Nephron progenitor cell (in vitro differentiated cells): ENCODE measurements around the gene GNAL.
A peak's percentile ranks its signal among the peaks of the same experiment; 100 is the strongest.
"Not testable (repeated sequence)": the region's sequence is repeated elsewhere in the genome, so short reads cannot be mapped to it uniquely, and the experiment has no call there.

Experiments used
- DNase-seq: peaks from one replicate; pipeline ENCODE4 v3.0.0; 2021
- H3K27ac Mint-ChIP-seq: 2 replicates; pipeline ENCODE4 v1.8.0; 2021; ENCODE audit warnings: mild to moderate bottlenecking, moderate library complexity, mixed read lengths
- H3K27me3 Mint-ChIP-seq: 2 replicates; pipeline ENCODE4 v1.8.0; 2021; ENCODE audit warnings: mild to moderate bottlenecking, low read depth, mixed read lengths; ENCODE audit not compliant: poor library complexity
- H3K36me3 Mint-ChIP-seq: 2 replicates; pipeline ENCODE4 v1.8.0; 2021; ENCODE audit warnings: low read depth, mixed read lengths
- H3K4me1 Mint-ChIP-seq: 2 replicates; pipeline ENCODE4 v1.8.0; 2021; ENCODE audit warnings: mixed read lengths
- H3K4me3 Mint-ChIP-seq: 2 replicates; pipeline ENCODE4 v1.8.0; 2021; ENCODE audit warnings: mild to moderate bottlenecking, moderate library complexity, mixed read lengths
- H3K9me3 Mint-ChIP-seq: 2 replicates; pipeline ENCODE4 v1.8.0; 2021; ENCODE audit warnings: mild to moderate bottlenecking, moderate library complexity, mixed read lengths
- CTCF ChIP-seq: fragments of 200-600 bp; sonication (generic); IDR thresholded peaks from 2 replicates; pipeline ENCODE4 v1.5.0; 2021; ENCODE audit warnings: antibody characterized with exemption

The GNAL gene

GRCh38 chr18:11849841-11850634 is 161.0 kb downstream of the GNAL start:
- Mint-ChIP-seq H3K36me3 (no peaks in the 10 kb centered on the region), H3K27ac (peak overlapping the region; percentile 100), H3K4me3 (peak overlapping the region; percentile 99), H3K9me3 (no peaks in the 10 kb centered on the region), H3K27me3 (peaks cover 4% of the 10 kb centered on the region), H3K4me1 (peaks cover 46% of the 10 kb centered on the region)
- peak; percentile 26 for DNase-seq
- TF ChIP-seq CTCF = no peak

GRCh38 chr18:11850821-11851145 is 161.7 kb downstream of the GNAL start:
- H3K27me3 Mint-ChIP-seq = peaks cover 4% of the 10 kb centered on the region
- no peak for DNase-seq
- TF ChIP-seq CTCF = no peak
- peaks cover 52% of the 10 kb centered on the region for H3K4me1 Mint-ChIP-seq
- H3K27ac Mint-ChIP-seq = peak overlapping the region; percentile 100
- peak overlapping the region; percentile 99 for H3K4me3 Mint-ChIP-seq
- H3K36me3 Mint-ChIP-seq = peaks cover 4% of the 10 kb centered on the region
- no peaks in the 10 kb centered on the region for H3K9me3 Mint-ChIP-seq

GRCh38 chr18:11851146-11851805 is 162.2 kb downstream of the GNAL start, which contains the start of gene CHMP1B:
TSS of gene CHMP1B (plus strand) at chr18:11851413. CDS start at chr18:11851512, 99 bp downstream.
- H3K27me3 Mint-ChIP-seq = peaks cover 4% of the 10 kb centered on the region
- H3K4me3 Mint-ChIP-seq = peak within 1 kb of the TSS; percentile 99
- peaks cover 4% of the 10 kb centered on the region for H3K36me3 Mint-ChIP-seq
- peak; percentile 98 for DNase-seq
- H3K4me1 Mint-ChIP-seq = peaks cover 57% of the 10 kb centered on the region
- no peak for TF ChIP-seq CTCF
- no peaks in the 10 kb centered on the region for H3K9me3 Mint-ChIP-seq
- H3K27ac Mint-ChIP-seq = peak within 1 kb of the TSS; percentile 100

- TF ChIP-seq CTCF = no peak
- Mint-ChIP-seq H3K36me3 (peaks cover 4% of the 10 kb centered on the region), H3K27me3 (peaks cover 4% of the 10 kb centered on the region), H3K27ac (peak overlapping the region; percentile 100), H3K4me1 (peaks cover 63% of the 10 kb centered on the region), H3K4me3 (peak overlapping the region; percentile 99), H3K9me3 (no peaks in the 10 kb centered on the region)
- DNase-seq = peak; percentile 55
Measured at GRCh38 chr18:11851806-11852337, 162.8 kb downstream of the GNAL start.

- peak overlapping the region; percentile 40 for H3K4me3 Mint-ChIP-seq
- not testable (repeated sequence) for H3K27me3 Mint-ChIP-seq, DNase-seq, H3K9me3 Mint-ChIP-seq
- peak overlapping the region; percentile 78 for H3K27ac Mint-ChIP-seq
- H3K4me1 Mint-ChIP-seq = peaks cover 86% of the 10 kb centered on the region
- H3K36me3 Mint-ChIP-seq = peaks cover 10% of the 10 kb centered on the region
Measured at GRCh38 chr18:11854554-11854953, 165.5 kb downstream of the GNAL start.

- Mint-ChIP-seq H3K27me3 (peaks cover 4% of the 10 kb centered on the region), H3K9me3 (no peaks in the 10 kb centered on the region), H3K4me1 (peaks cover 87% of the 10 kb centered on the region), H3K36me3 (peaks cover 23% of the 10 kb centered on the region), H3K4me3 (peak overlapping the region; percentile 81), H3K27ac (peak overlapping the region; percentile 99)
- peak; percentile 56 for DNase-seq
- TF ChIP-seq CTCF = no peak
Measured at GRCh38 chr18:11857177-11857887, 168.3 kb downstream of the GNAL start.
